ENCODE measurements around the gene IPO9.

Gene IPO9

DNA sequence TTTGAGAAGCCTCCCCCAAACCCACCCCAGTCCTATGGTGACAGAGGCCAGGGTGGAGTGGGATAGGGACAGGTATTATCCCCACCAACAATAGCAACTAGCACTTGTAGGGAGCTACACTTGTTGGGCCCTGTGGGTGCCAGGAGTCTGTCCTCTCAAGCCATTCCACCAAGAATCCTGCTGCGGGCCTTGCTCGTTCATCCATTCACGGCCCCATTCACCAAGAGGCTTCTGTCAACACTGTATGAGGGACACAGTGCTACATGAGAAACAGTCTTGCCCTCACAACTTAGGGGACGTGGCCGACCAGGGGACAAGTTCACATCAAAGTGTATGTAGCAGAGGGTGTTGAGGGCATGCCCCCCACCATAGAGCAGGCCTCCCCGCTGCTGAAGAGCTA is 78.7 kb downstream of the IPO9 start:
- no peak for DNase-seq

DNA sequence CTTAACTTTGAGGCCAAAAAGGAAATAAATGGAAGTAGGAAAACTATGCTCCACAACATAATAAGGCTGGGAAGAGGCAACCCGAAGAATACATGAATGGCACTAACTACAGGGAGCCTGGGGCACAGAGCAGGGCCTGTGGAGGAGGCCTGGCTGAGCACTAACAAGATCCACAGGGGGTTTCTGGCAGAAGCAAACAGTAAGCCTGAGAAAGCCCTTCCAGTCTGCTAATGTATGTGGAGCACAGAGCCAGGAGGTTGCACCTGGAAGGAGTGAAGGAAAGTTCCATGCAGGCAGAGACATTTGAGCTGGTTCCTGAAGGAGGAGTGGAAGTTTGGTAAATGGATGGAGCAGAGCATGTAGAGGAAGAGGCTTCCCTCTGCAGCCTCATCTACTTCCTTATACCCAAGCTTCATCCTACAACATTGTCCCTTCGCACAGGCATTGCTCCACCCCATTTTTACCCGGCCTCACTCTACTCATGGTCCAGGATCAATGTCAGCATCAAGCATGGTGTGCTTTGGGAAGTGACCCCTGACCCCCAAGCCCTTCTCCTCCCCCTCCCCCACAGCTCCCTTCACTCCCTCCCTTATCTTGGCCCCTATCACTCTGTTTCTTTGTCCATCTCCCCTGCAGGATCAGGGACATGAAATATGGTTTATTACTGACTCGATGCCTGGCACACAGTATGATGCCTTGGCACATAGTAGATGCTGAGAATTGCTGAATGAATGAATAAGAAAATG is 83.0 kb downstream of the IPO9 start:
- DNase-seq = no peak

DNA sequence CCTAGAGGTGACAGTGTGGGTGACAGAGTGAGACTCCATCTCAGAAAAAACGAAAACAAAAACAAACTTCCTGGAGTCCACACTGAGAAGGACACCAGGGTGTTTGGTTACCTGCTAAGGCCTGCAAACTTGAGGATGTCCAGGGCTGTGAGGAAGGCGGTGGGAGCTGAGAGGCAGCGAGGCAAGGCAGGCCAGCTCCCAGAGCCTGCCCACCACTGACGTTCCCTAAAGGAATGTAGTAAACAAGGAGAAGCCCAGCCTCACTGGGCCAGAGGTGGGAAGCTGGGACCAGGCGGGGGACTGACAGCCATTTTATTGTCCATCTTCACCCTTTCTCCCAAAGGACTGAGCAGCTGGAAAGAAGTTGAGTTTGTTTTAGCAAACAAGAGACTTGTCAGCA is 83.9 kb downstream of the IPO9 start:
- peak; percentile 27 for DNase-seq

DNA sequence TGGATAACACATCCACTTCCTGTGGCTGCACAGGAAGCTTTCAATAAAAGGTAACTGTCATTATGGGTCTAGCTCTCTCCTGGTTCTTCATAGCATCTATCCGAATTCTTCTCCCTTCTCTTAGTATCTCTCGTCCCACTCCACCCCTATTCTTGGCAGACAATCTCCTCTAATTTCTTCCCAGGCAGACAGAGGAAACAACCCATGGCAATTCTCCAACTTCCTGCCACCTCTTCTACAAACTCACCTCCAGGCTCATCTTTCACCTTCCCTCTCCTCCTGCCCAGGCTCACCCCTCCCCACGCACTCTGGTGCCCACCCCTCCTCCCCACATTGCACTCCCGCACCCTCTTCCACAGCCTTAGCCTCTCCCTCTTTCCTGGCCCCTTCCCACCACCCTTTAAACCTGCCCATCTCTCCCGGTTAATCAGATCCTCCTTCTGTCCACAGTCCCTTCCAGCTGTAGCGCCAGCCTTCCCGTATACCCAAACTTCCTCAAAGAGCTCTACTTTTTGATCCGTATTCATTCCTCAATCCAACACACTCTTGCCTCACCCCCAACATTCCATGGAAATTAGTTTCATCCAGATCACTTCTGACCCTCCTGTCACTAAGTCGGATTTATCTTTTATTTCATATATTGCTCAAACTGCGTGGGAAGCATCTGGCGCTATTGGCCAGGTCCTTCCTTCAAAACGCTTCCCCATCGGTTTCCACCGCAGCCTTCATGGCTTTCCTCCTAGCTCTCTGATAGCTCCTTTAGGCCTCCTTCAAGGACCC is 85.7 kb downstream of the IPO9 start:
- DNase-seq = peak; percentile 90

DNA sequence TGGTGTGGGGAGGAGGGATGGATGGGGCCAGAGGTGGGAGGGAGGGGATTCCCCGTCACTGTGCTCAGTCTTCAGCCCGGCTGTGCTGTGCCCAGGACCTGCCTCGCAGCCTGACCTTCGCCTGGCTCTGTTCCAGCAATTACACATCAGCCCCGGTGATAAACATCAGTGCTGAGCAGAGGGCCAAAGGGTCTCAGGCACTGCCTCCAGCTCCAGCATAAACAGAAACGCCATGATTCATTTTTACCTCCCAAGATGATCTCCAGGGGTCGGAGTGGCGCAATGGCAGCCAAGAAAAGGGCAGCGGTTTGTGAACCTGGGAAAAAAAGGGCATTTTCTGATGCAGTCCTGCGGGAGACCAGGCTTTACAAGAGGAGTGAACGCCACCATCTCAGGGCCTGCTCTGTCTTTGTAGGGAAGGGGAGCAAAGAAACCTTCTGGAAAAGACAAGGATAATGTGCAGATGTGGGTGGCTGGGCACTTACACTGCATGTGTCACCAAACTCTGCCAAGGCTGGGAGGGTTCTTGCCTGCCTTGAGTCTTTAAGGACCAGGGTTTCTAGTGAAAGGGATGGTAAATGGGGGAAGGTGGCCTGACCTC is 87.8 kb downstream of the IPO9 start:
- DNase-seq = peak; percentile 84

DNA sequence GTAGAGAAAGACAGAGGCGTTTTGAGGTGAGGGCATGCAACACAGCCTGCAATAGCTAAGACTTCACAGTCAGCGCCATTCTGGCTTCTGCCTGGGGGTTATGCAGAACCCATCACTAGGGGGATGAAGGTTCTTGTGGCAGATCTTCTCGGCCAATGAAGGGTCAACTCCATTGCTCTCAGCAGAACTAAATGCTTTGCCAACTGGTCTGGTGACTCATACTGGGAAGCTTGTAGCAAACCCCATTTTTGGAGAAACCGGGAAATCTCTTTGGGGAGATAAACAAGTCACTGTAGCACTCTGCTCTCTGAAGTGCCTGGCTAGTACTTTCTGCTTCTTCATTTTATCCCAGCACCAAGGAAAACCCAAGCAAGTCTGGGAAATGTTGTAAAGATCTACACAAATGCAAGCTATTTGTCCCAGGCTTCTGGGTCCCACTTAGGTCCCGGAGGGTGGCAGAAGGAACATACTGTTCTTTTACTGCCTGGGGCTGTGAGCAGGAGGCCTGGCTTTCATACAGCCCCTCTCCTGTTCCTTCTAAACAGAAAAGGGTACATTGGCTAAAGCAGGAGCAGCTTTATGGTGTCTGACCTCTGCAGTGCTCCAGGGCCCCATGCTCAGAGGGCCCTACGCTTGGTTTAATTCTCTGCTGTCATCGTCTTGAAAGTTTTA is 88.5 kb downstream of the IPO9 start:
- peak; percentile 78 for DNase-seq

DNA sequence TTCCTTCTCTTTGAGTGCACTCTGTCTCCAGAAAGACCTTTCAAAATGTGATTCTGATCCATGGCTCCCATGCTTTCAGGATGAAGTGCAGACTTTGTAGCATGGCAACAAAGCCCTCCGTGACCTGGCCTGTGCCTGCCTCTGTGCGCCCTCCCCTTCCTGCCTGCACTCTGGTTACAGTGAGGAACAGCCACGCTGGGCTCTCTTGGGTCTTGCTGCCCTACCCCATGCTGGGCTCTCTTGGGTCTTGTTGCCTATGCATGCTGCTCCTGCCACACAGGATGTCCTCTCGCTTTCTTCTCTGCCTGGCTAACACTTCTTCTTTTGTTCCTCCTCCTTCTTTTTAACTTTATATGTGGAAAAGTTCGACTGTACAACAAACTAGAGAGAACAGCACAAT is 89.4 kb downstream of the IPO9 start:
- no peak for DNase-seq

DNA sequence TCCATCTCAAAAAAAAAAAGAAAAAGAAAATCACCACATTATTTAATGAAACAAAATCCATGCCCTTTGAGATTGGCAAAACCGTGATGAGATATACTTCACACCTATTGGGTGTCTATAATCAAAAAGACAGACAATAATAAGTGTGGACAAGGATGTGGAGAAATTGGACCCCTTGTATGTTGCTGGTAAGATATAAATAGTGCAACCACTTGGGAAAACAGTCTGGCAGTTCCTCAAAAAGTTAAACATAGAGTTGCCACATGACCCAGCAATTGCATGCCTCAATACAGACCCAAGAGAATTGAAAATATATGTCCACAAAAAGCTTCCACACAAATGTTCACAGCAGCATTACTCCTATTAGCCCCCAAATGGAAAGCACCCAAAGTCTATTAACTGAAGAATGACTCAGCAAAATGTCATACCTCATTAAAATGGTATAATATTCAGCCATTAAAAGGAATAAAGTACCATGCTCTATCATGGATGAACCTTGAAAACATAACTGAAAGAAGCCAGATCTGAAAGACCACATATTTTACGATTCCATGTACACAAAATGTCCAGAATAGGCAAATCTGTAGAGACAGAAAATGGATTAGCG is 93.1 kb downstream of the IPO9 start:
- no peak for DNase-seq

DNA sequence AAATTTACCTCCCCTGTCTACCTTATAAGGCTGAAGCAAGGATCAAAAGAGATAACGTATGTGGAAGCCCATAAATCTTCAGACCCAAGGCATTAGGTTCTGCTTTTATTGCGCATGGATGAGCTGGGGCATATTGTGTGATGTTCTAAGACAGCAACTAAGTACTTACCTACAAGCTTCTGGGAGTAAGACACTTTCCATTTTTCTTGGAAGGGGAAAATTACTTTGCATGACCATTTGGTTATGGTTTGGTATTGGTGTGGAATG is 96.3 kb downstream of the IPO9 start:
- no peak for DNase-seq

DNA sequence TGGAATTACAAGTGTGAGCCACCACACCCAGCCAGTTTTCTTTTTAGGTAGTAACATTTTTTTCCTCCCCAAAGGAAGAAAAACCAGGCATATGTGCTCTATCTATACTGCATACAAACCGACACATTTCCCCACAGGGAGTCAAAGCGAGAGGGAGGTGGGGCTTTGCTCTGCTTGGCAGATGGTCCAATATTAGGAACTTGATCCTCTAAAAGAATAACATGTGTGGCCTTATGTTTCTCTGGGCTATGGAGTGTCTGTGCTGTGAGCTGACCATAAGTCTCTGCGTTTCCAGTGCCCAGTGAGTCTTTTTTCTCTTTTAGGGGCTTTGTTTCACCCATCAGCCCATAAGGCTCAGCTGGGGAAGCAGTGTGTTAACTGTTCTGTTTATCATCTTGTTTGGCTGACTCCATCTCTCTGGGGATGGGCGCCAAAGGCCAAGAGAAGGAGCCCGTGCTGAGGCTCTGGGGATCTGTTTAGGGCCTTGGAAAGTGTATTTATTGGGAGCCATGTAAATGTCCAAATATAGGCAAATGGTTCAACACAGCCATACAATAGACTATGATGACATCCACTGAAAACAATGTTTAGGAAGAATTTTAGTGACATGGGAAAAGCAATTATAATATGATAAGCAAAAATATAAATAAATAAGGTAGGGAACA is 97.2 kb downstream of the IPO9 start:
- peak; percentile 58 for DNase-seq

DNA sequence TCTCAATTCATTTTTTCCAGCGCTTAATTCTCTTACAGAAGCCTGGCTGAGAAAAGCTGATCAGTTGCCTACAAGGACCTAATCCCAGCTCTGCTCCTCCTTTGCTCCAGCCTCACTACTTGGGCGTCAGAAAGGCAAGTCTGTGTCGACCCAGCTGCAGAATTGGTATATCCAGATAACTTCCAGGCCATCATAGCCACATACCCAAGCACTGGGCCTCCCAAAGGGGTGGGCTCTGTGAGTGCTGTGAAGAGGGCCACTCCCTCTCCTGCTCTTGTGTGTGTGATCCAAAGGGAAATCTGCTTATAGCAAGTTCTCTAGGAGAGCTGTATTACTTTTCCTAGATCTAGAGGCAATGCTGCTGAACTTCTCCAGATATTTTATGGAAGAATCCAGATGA is 99.3 kb downstream of the IPO9 start:
- DNase-seq = no peak

DNA sequence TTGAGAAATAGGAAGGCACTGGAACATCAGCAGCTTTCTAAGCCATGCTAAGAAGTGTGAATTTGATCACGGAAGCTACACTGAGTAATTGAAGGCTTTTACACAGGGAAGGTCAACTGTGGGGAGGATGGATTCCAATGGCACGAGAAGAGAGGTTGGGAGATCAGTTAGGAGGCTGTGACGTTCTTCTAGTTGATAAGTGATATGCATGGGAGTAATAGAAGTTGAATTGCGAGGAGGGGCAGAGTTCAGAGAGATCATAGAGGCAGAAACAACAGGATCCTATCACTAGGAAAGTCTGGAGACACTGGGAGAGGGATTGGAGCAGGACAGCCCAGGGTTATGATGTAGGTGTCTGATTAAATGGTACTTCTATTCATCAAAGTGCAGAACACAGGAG is 101.2 kb downstream of the IPO9 start:
- no peak for DNase-seq

DNA sequence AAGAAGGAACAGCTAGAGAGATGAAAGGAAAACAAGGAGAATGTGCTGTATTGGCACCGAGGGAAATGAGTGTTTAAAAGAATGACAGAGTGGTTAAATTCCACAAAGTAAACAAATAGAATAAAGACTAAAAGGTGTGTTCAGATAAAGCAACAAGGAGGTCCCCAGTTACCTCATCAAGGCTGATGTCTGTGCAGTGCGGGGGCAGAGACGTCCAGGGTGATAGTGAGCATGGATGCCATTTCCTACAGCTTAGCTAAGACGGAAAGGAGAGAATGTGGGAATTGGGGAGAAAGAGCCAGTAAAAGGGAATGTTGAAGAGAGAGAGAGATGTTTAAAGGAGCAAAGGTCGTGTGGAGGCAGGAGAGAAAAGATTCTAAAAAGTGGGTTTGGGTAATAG is 101.8 kb downstream of the IPO9 start:
- DNase-seq = no peak

Data from fibroblast of upper back skin (primary cell).